WTC11 (cell line): Measurements from ENCODE around the gene GRAP2.
"Not testable (repeated sequence)": the region's sequence is repeated elsewhere in the genome, so short reads cannot be mapped to it uniquely, and the experiment has no call there.

Source experiments
- ATF2 ChIP-seq: sonication (generic); formaldehyde crosslinking; IDR thresholded peaks from 2 replicates; pipeline ENCODE4 v1.8.1; 2022; ENCODE audit warnings: low read depth, missing genetic modification reagents, borderline replicate concordance
- CTCF ChIP-seq: fragments of 200-600 bp; IDR thresholded peaks from 2 replicates; pipeline ENCODE4 v1.8.0; 2022; ENCODE audit warnings: antibody characterized with exemption
- FOXJ3 ChIP-seq: sonication (generic); formaldehyde crosslinking; IDR thresholded peaks from 2 replicates; pipeline ENCODE4 v1.9.0; 2021; ENCODE audit warnings: missing genetic modification reagents, mild to moderate bottlenecking, borderline replicate concordance
- ZNF416 ChIP-seq: fragments of 250-450 bp; sonication (Bioruptor Pico); IDR thresholded peaks from 2 replicates; pipeline ENCODE4 v1.9.0; 2021; ENCODE audit warnings: mild to moderate bottlenecking, inconsistent platforms
- ZNF512 ChIP-seq: sonication (generic); formaldehyde crosslinking; IDR thresholded peaks from 2 replicates; pipeline ENCODE4 v1.8.1; 2022; ENCODE audit warnings: missing genetic modification reagents, borderline replicate concordance

GRCh38 chr22:39875176-39875885, 25.6 kb upstream of the GRAP2 start:
- TF ChIP-seq CTCF; ZNF512 (CRISPR knock-in tag); FOXJ3; ATF2 (CRISPR knock-in tag); ZNF416 (CRISPR knock-in tag): not testable (repeated sequence)
